Stromal cell of bone marrow (primary cell): ENCODE data around the gene HTATIP2.
A peak's percentile ranks its signal among the peaks of the same experiment; 100 is the strongest.
"Not testable (repeated sequence)": the region's sequence is repeated elsewhere in the genome, so short reads cannot be mapped to it uniquely, and the experiment has no call there.

Source experiments
- DNase-seq: peaks from one replicate; pipeline ENCODE4 v3.0.0-alpha.2; 2012; ENCODE audit warnings: low read depth

HTATIP2 gene

DNA sequence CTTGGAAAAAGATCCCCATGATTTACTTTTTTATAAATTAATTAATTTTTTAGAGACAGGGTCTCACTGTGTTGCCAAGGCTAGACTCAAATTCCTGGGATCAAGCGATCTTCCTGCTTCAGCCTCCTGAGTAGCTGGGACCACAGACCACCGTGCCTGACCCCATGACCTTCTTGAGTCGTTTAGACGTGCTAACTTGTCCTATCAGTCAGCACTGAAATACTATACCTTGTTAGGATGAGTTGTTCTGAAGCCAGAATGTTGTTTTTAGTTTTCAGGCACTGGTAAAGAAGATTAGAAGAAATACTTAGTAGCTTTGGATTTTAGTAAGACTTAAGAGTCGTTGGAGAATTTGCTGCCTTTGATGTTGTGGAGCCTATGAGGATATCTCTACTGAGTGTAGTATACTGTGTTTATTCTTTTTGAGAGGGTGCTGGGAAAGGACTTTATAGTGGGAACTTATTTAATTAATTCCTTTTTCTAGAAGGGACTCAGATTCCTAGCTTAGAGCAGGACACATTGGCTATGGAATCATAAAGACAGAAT lies 8.6 kb downstream of the HTATIP2 start:
- DNase-seq, result no peak

- no peak for DNase-seq
These were observed 9.6 kb downstream of the HTATIP2 start for GRCh38 chr11:20373147-20373546.

GRCh38 chr11:20373568-20374209 lies 10.2 kb downstream of the HTATIP2 start:
- no peak for DNase-seq

DNA sequence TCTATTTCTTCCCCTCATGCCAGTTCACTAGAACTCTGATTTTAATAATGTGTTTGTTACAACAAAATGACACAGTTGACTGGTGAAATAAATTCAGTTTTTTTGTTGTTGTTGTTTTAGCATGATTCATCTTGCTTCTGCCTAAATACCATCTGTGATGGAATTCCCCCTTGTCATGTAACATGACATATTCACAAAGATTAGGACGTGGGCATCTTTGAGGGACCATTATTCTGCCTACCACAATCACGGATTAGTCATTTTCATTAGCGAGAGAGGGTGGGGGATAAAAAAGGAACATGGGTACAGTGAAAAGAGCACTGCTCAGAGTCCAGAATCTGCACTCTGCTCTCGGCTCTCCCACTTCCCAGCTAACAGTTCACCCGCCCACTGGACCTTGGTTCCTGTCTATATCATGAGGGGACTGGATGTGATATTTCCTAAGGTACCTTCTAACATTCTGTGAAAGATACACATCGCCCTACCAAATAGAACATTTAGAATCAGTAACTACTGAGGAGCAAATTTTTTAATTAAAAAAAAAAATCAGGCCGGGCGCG lies 11.3 kb downstream of the HTATIP2 start:
- DNase-seq, result no peak

GRCh38 chr11:20376162-20376730 lies 12.7 kb downstream of the HTATIP2 start:
- DNase-seq, result no peak

GRCh38 chr11:20385996-20386395 lies 22.5 kb downstream of the HTATIP2 start:
- DNase-seq, result not testable (repeated sequence)

DNA sequence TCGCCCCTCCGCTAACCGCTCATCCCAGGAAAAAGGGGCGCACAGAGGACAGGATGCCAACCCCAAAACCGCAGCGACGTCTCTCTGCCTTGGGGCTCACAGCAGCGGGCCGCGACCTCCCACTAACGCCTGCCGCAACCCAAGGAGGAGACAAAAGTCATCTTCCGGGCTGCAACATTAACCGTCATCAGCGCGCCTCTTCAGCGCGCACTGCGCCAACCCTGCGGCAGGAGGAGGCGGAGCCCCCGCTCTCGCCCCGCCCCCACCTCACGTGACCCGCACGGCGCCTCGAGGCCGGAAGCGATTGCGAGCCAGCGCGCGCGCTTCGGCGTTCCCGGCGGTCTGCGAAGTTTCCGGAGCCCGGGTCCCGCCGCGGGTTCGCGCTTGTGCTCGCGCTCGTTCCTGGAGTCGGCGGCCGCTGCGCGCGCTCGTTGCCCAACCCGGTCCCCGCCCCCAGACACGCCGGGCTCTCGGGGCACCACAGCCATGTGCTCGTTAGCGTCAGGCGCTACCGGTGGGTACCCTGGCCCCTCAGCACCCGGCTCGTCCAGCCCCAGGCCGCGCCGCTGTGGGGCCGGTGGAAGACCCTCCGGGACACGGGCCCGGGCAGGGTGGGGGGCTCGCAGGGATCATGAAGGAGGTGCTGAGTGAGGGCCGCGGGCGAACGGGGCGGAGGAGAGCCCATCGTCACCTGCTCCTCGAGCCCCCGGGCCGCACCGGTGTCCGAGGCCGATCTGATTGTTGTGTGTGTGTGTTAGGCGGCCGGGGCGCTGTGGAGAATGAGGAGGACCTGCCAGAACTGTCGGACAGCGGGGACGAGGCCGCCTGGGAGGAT lies 24.0 kb downstream of the HTATIP2 start, which contains the start of gene PRMT3:
Gene PRMT3 (plus strand): TSS at position 456 of the 835 bp plus-strand sequence. CDS start 31 bp downstream, at position 487.
- DNase-seq, result peak; percentile 86

DNA sequence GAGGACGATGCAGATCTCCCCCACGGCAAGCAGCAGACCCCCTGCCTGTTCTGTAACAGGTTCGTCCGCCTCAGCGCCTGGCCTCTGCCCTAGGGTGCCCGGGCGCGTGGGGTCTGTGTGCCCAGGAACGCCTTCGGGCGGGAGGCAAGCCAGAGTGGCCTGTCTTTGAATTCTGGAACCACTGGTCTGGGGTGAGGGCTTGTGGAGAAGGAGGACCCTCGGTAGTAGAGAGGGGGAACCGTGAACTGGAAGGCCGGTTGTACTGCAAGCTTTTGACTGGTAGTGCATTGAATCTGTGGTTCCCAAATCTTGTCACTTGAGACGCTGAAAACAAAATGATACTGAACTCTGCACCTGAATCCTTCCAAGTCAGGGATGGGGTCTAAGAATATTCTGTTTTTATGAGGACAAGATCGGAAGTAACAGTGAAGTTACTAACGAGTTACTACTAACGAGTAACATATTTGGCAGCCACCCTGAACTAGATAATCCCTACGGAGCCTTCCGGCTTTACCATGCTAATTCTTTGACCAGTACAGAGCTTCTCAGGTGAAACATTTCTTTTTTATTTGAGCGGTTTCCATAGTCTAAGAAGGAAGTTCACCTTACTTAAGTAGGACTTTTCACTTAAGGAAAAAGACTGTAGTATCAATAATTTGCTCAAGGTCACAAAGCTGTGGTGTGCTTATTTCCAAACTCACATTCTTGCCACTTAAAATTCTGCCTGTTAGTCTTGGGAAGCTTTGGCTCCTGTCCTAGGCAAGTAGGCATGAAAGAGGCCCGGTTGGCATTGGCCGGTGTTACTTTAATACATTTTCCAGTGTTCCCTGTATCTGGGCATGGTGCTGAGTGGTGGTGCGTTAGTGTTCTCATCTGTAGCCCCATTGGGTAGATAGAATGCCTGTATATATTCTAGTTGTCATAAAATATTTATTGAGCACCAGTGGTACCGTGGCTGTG lies 24.9 kb downstream of the HTATIP2 start:
- DNase-seq, result no peak

DNA sequence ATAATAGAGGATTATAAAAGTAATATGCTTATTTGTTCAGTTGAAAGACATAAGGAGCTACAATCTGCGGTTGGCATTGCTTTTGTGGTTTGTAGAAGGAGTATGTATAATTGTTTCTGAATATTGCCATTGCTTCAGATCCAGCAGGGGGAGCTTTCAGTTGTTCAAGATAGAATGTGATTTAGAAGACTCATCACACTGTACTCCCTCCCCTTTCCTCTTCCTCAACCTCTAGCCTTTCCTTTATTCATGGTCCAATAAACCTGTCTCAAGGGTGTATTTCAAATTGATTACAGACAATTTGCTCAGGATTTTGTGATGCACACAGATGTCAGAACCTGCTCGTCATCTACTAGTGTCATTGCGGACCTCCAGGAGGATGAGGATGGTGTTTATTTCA lies 33.8 kb downstream of the HTATIP2 start:
- DNase-seq, result peak; percentile 25

- no peak for DNase-seq
These were observed 36.0 kb downstream of the HTATIP2 start for GRCh38 chr11:20399498-20399897.

GRCh38 chr11:20403059-20403458 lies 39.5 kb downstream of the HTATIP2 start:
- DNase-seq, result no peak

DNA sequence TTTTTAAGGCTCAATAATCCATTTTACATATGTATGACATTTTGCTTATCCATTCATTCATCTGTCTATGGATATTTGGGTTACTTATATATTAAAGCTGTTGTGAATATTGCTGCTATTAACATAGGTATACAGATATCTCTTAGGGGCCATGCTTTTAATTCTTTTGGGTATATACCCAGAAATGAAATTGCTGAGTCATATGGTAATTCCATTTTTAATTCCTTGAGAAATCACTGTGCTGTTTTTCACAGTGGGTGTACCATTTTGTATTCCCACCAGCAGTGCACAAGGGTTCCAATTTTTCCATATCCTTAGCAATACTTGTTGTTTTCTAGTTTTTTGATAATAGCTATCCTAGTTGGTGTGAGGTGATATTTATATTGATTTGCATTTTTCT lies 43.0 kb downstream of the HTATIP2 start:
- DNase-seq, result no peak

- no peak for DNase-seq
These were observed 43.8 kb downstream of the HTATIP2 start for GRCh38 chr11:20407344-20407743.

GRCh38 chr11:20415432-20415831 lies 51.9 kb downstream of the HTATIP2 start:
- DNase-seq, result no peak

DNA sequence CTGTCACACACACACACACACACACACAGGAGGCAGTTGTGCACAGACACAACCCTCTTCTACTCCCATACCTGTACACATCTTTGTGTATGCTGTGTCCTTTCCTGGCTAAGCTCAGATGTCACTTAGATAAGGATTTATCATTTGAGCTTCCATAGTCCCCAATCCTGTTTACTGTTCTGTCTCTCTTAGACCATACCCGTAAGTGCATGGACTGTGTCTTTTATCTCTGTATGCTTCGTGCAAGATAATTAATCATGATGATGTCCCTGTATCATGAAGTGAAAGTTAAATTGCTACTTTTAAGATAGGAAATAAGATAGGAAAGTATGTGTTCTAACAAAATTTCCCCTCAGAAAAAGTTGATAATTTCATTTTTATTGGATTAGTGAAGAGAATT lies 54.3 kb downstream of the HTATIP2 start:
- DNase-seq, result no peak

- DNase-seq, result no peak
These were observed 58.4 kb downstream of the HTATIP2 start for GRCh38 chr11:20421946-20422345.

- DNase-seq, result no peak
These were observed 65.7 kb downstream of the HTATIP2 start for GRCh38 chr11:20429216-20429615.
